ENCODE results near the gene F11.
"Not testable (repeated sequence)": the region's sequence is repeated elsewhere in the genome, so short reads cannot be mapped to it uniquely, and the experiment has no call there.

Gene F11

DNA sequence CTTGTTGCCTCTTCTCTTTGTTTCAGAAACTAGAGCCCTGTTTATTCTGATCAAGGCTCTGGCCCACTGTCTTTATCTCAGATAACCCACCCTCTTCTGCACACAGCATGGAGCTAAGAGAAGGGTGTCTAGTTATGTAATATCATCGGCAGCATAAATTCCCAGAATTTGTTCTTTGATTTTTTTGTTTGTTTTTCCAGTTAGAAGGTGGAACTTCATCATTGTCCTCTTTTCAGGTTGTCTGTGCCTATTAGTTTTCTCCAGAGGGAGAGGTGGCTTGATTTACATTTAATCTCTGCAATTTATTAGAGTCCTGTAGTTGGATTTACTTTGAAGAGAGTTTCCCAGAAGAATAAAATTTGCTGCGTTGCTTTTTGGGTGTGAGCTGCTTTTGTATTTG, 15.2 kb upstream of the F11 start:
- DNase-seq = no peak

GRCh38 chr4:186255122-186255521, 10.9 kb upstream of the F11 start:
- DNase-seq = no peak

DNA sequence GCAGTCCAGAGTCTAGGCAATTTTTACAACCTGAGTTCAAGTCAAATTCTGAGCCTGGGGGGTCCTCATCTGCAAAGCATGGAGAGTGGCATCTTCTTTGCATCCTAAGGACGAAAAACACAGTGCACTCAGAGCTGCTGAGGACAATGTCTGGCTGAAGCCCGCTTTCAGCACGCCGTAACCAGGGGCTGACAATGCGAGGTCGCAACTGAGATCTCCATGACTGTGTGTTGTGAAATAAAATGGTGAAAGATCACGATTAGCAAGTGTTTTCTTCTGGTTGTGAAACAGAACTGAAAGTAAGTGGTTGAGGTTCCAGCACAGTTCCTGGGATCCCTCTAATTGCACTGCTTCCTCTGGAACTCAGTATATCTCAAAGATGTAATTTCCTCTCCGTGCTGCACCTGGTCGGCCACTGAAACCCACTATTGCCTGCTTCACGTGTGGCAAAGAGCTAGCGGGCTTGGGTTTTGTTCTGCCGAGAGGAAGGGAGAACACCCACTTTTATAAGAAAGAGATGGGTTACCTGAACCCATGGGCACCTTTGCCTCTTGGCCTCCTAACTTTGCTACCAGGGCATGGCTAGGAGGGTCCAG, 7.7 kb upstream of the F11 start:
- no peak for DNase-seq

DNA sequence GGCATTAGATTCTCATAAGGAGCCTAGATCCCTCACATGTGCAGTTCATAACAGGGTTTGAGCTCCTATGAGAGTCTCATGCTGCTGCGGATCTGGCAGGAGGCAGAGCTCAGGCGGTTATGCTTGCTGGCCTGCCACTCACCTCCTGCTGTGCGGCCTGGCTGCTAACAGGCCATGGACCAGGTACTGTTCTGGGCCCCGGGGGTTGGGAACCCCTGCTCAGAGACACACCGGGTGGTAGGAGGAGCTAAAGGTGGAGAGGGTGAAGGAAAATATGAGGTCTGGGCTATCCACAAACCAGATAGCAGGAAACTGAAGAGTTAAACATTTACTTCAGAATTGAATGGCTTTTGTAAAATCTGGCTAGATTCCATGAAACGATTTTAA, 5.9 kb upstream of the F11 start:
- DNase-seq = no peak

GRCh38 chr4:186260504-186261448, 5.2 kb upstream of the F11 start:
- DNase-seq = no peak

- no peak for DNase-seq
Observed at GRCh38 chr4:186264660-186265059, 1.3 kb upstream of the F11 start.

DNA sequence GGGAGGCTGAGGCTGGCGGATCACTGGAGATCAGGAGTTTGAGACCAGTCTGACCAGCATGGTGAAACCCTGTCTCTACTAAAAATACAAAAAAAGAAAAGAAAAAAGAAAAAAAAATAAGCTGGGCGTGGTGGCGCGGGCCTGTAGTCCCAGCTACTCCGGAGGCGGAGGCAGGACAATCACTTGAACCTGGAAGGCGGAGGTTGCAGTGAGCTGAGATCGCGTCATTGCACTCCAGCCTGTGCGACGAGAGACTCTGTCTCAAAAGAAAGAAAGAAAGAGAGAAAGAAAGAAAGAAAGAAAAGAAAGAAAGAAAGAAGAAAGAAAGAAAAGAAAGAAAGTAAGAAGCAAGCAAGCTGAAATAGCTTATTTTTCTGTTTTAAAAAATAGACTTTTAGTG, 739 bp upstream of the F11 start:
- not testable (repeated sequence) for DNase-seq

- DNase-seq = no peak
Observed at GRCh38 chr4:186266729-186267456, 904 bp downstream of the F11 start.

GRCh38 chr4:186271081-186271678, 5.2 kb downstream of the F11 start:
- DNase-seq = no peak

DNA sequence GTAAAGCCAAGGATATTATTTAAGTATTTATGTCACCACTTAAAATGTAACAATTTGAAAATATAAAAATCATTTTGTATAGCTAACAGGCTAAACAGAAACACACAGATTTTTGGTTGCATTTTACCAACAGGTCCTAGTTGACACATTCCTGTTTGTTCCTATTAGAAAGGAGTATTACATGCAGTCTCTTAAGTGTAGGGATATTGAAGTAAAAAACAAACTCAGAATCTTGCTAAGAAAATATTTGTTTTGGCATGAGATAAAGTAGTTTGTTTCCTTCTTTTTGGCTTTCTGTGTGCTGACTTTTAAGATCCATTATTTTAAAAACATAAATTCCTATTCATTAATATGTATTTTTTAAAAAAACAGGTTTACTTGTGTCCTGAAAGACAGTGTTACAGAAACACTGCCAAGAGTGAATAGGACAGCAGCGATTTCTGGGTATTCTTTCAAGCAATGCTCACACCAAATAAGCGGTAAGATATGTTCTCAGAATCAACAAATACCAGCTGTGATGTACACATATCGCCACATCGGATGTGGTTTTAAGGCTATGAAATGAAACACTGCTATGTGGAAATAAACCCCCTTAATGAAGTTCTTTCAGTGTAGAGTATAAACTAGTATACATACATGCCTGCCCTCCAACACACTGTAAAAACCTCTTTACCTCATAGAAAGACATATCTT, 6.9 kb downstream of the F11 start:
- DNase-seq = no peak

- DNase-seq = not testable (repeated sequence)
Observed at GRCh38 chr4:186273392-186273789, 7.4 kb downstream of the F11 start.

GRCh38 chr4:186283311-186283710, 17.3 kb downstream of the F11 start:
- no peak for DNase-seq

DNA sequence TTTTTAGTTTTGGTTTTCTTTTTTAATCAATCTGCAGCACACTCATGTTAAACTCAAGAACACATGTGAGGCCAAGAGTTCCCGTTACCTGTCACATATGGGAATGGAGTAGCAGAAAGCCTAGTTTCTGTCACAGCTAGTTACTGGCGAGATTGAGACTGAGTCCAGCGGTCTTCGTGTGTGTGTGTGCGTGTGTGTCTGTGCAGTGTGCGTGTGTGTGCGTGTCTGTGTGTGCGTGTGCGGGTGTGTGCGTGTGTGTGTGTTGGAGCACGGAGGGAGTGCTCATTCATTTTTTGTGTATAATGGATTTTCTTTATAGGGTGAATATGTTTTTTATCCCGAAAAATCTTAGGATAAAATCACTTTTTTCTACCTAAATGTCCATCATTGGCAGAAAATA, 19.2 kb downstream of the F11 start:
- DNase-seq = no peak

- no peak for DNase-seq
Observed at GRCh38 chr4:186286581-186286980, 20.6 kb downstream of the F11 start.

- no peak for DNase-seq
Observed at GRCh38 chr4:186291256-186291890, 25.4 kb downstream of the F11 start.

DNA sequence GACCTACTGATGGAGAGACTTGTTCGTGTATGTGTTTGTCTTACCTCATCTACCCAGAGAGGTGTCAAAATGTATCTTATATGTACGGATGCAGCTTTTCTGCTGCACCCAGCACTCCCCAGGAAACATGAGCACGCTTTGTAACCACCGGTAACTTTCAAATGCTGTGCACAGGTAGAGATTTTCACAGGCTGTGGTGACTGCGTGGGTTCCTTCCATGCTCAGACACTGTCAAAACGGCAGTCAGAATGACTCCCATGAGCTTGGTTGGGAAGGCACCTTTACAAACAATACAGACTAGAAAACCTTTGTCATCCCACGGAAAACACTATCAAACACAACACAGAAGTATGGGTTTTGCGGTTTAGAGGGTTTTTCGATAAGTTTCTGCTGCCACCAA, 28.2 kb downstream of the F11 start:
- DNase-seq = no peak

GRCh38 chr4:186296481-186296880, 30.5 kb downstream of the F11 start:
- no peak for DNase-seq

DNA sequence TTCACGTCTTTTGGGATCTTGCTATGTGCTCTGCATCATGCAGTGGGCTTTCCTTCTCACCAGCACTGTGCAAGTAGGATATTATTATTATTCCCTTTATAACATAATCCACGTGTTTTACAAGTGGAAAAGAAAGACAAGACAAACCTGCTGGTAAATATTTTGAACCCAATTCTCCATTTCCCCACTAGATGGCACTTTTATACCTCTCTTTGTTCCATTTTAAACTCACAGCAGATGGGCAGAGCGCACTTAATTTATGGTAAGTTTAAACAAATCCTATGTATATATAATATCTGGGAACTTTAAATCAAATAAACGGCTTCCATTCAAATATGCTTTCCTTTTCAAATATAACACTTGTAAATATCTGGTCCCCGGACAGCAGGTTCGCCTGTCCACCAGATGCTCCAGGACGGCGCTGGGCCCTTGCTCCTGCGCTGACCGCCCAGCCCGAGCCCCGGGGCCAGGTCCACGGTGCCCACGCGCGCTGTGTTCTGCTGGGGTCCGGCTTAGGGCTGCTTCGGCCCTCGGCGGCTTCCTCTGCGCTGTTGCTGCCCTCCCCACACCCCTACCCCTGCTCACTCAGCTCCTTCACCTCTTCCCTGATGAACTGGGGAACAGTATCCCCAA, 31.1 kb downstream of the F11 start:
- no peak for DNase-seq

GRCh38 chr4:186298031-186298647, 32.1 kb downstream of the F11 start:
- DNase-seq = no peak

DNA sequence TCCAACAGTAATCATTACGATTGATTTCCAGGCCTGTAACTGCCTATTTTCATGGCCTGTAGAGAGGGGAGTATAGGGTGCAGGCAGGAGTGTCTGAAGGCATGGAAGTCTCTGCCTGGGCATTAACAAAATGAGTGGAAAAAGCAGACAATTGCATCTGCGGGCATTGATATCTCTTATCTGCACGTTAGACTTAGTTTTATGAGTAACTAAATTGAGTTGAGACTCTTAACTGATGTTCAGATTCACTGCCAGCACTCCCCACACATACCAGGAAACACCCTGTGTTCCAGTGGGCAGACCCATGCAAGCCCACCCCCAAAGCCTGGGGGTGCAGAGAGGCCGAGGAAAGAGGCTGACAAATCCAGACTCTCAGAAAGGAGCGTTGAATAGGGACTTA, 33.3 kb downstream of the F11 start:
- no peak for DNase-seq

DNA sequence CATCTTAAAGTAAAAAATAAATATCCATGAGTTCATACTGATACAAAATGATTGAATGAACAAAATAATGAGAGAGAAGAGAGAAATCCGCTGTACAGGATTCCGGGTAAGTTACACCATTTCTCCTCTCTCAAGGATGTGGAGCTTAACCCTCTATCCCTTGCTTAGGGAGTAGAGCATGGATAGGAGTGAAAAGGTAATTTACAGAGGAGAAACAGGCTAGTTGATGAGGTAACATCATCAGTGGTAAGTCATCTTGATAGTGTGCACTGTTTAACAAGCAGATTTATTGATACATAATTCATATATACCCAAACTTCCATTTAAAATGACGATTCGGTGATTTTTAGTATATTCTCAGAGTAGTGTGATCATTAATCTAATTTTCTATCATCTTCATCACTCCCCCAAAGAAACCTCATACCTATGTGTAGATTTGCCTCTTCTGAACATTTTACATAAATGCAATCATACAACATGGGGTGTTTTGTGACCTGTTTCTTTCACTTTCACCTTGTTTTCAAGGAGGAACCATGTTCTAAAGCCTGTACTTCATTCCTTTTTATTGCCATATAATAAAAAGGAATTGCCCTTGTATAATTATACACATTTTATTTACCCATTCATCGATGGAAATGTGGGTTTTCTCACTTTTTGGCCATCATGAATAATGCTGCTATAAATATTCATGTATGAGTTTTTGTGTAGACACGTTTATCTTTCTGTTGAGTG, 34.8 kb downstream of the F11 start:
- DNase-seq = no peak

Data from CD4-positive, alpha-beta T cell treated with Interferon gamma for 1 hour (primary cell).